B cell (primary cell): ENCODE data around the gene ZCCHC2. TPM values are rescaled to one million over a fixed set of nuclear protein-coding genes. Genes with fewer than 3 reads are reported as not detected.
A peak's percentile ranks its signal among the peaks of the same experiment; 100 is the strongest.

Source experiments
- ATAC-seq: fragments of 200-7000 bp; cut with Tn5 transposase; one replicate; pipeline ENCODE4 v1.10.0; 2021; ENCODE audit warnings: low read depth, mild to moderate bottlenecking, moderate number of reproducible peaks, moderate library complexity
- CTCF ChIA-PET: fragments of 350-600 bp; sonication (Branson Sonifier 250); formaldehyde crosslinking; loops from one replicate; lab custom pipeline; 2021; ENCODE audit warnings: antibody characterized with exemption, inconsistent platforms; lab: Charles Lee
- POLR2A ChIA-PET: fragments of 350-600 bp; sonication (Branson Sonifier 250); formaldehyde crosslinking; loops from one replicate; lab custom pipeline; 2021; ENCODE audit warnings: antibody characterized with exemption; lab: Charles Lee
- DNase-seq: peaks from one replicate; pipeline ENCODE4 v3.0.0; 2013
- H2AFZ ChIP-seq: 2 replicates; pipeline ENCODE4 v1.6.1; 2012; ENCODE audit warnings: mild to moderate bottlenecking, low read depth, low read length; ENCODE audit not compliant: insufficient read depth, poor library complexity, severe bottlenecking
- H3K27ac ChIP-seq, 2 donors: 1 replicate in 1 of 2; 2 replicates in 1 of 2; pipeline ENCODE4 v1.5.1; 2012 to 2013; ENCODE audit warnings: low read length in 2 of 2, mild to moderate bottlenecking in 2 of 2, moderate library complexity in 1 of 2
- H3K27me3 ChIP-seq, 4 experiments: fragments of 200-600 bp in 1 of 4; sonication (generic) in 1 of 4; replicated peaks in 1 of 4; 1 replicate in 2 of 4; 2 replicates in 2 of 4; pipeline versions ENCODE4 v1.6.1 to v1.7.0; 2013 to 2016; ENCODE audit warnings: low read length in 3 of 4, mild to moderate bottlenecking in 2 of 4, mixed read lengths in 1 of 4, moderate library complexity in 1 of 4; ENCODE audit not compliant: insufficient read depth in 4 of 4, control insufficient read depth in 3 of 4; ENCODE audit errors: control extremely low read depth in 1 of 4
- H3K36me3 ChIP-seq, 2 experiments: replicated peaks in 1 of 2; 1 replicate in 1 of 2; 2 replicates in 1 of 2; pipeline versions ENCODE4 v1.6.1 to v1.7.1; 2013; ENCODE audit warnings: low read length in 1 of 2; ENCODE audit not compliant: insufficient read depth in 2 of 2, control insufficient read depth in 1 of 2; ENCODE audit errors: control extremely low read depth in 1 of 2, extremely low read depth in 1 of 2
- H3K4me1 ChIP-seq, 2 donors: fragments of 200-600 bp in 1 of 2; sonication (generic) in 1 of 2; 1 replicate in 1 of 2; 2 replicates in 1 of 2; pipeline versions ENCODE4 v1.5.1 to v1.6.1; 2013 to 2017; ENCODE audit warnings: low read length in 2 of 2; ENCODE audit not compliant: control insufficient read depth in 2 of 2, insufficient read depth in 2 of 2
- H3K4me2 ChIP-seq: replicated peaks from 2 replicates; pipeline ENCODE3; 2012; ENCODE audit warnings: mild to moderate bottlenecking, low read depth, low read length; ENCODE audit not compliant: poor library complexity, severe bottlenecking
- H3K4me3 ChIP-seq, 5 experiments: fragments of 200-600 bp in 1 of 5; sonication (generic) in 1 of 5; 1 replicate in 3 of 5; 2 replicates in 2 of 5; pipeline versions ENCODE4 v1.5.1 to v1.7.0; 2011 to 2016; ENCODE audit warnings: low read length in 4 of 5, mild to moderate bottlenecking in 4 of 5, low read depth in 2 of 5, control low read depth in 1 of 5, moderate library complexity in 1 of 5; ENCODE audit not compliant: insufficient read depth in 1 of 5; ENCODE audit errors: control extremely low read depth in 1 of 5, extremely low read depth in 1 of 5
- H3K79me2 ChIP-seq: fragments of 200-600 bp; sonication (generic); one replicate; pipeline ENCODE4 v1.6.0; 2016; ENCODE audit warnings: low read length; ENCODE audit not compliant: control insufficient read depth, insufficient read depth
- H3K9ac ChIP-seq: fragments of 200-600 bp; sonication (generic); 2 replicates; pipeline ENCODE4 v1.6.1; 2017; ENCODE audit warnings: mild to moderate bottlenecking, low read length, moderate library complexity
- H3K9me3 ChIP-seq, 3 donors: one replicate each; pipeline versions ENCODE4 v1.6.1 to v1.7.1; 2013; ENCODE audit warnings: low read length in 2 of 3; ENCODE audit not compliant: control insufficient read depth in 2 of 3, insufficient read depth in 1 of 3; ENCODE audit errors: control extremely low read depth in 1 of 3
- H4K20me1 ChIP-seq: 2 replicates; pipeline ENCODE4 v1.6.0; 2012; ENCODE audit warnings: mild to moderate bottlenecking, low read length; ENCODE audit not compliant: insufficient read depth, control insufficient read depth, poor library complexity, severe bottlenecking
- H3K27ac Mint-ChIP-seq: one replicate; pipeline ENCODE4 v1.8.0; 2021; ENCODE audit warnings: mixed read lengths
- H3K27me3 Mint-ChIP-seq: one replicate; pipeline ENCODE4 v1.8.0; 2021; ENCODE audit warnings: mixed read lengths
- H3K4me1 Mint-ChIP-seq: one replicate; pipeline ENCODE4 v1.8.0; 2021; ENCODE audit warnings: mixed read lengths
- H3K4me3 Mint-ChIP-seq: one replicate; pipeline ENCODE4 v1.8.0; 2021; ENCODE audit warnings: mixed read lengths
- H3K9me3 Mint-ChIP-seq: one replicate; pipeline ENCODE4 v1.8.0; 2022; ENCODE audit warnings: mixed read lengths; ENCODE audit not compliant: insufficient read depth
- CTCF ChIP-seq: fragments of 200-600 bp; IDR thresholded peaks from one replicate; pipeline ENCODE4 v1.8.0; 2022; ENCODE audit warnings: antibody characterized with exemption, mild to moderate bottlenecking
- EZH2 ChIP-seq: IDR thresholded peaks from 2 replicates; pipeline ENCODE4 v1.6.1; 2012; ENCODE audit warnings: borderline replicate concordance, low read depth, mild to moderate bottlenecking, moderate library complexity, low read length; ENCODE audit not compliant: insufficient read depth, poor library complexity, severe bottlenecking
- WGBS: methylation state at CpG from one replicate; pipeline ENCODE4 v1.1.5; 2013; ENCODE audit warnings: missing lambda C conversion rate; ENCODE audit not compliant: insufficient coverage; 5-methylcytosine and 5-hydroxymethylcytosine counted together
- intact Hi-C: fragments of 100-400 bp; cut with micrococcal nuclease; formaldehyde crosslinking; loops from one replicate; pipeline ENCODE4 v1.10.0; 2022
- polyA plus RNA-seq: library from polyadenylated mRNA; depleted of rRNA; stranded (reverse); fragments of >200 nt; gene quantifications from 2 replicates; pipeline ENCODE4 v1.2.3, GENCODE V29; 2012
- total RNA-seq, 2 donors: library from RNA; stranded (reverse); fragments of 120-200 nt in 1 of 2; gene quantifications; 1 replicate in 1 of 2; 2 replicates in 1 of 2; pipeline versions ENCODE4 v1.2.3 to v1.2.4, GENCODE V29; 2013 to 2022

The ZCCHC2 gene
- total and polyA plus RNA-seq, 2 donors (not counting 1 experiment from before 2014, with no cell fraction given): 24.5 to 53.7 TPM

- DNase-seq: peak; percentile 81
- peaks cover 36% of the 10 kb centered on the region for H3K4me1 Mint-ChIP-seq
These were observed 1.0 kb downstream of the ZCCHC2 start for GRCh38 chr18:62523631-62524439.

More at GRCh38 chr18:62523631-62524439, 1.0 kb downstream of the ZCCHC2 start:
- H3K9ac ChIP-seq: peak overlapping the region; percentile 99
- H2AFZ ChIP-seq: peak overlapping the region; percentile 77
- H3K36me3 ChIP-seq: no peaks in the 10 kb centered on the region
- ChIA-PET CTCF (interaction anchor here (0.6 to 1.0 kb wide), 2 partner anchors 8 to 98 kb away, joined by 3 read pairs; no protein-coding TSS in a partner anchor), POLR2A (interaction anchor here (1.0 to 2.3 kb wide), 3 partner anchors 18 to 337 kb away, joined by 3 to 11 read pairs (median 3); partner anchors contain the start of genes PIGN and RELCH)
- peak overlapping the region; percentile 97 for H3K4me3 Mint-ChIP-seq
- H3K27ac ChIP-seq: peak overlapping the region; percentile 70 to 93
- no peaks in the 10 kb centered on the region for H3K27me3 Mint-ChIP-seq
- no peak for ATAC-seq
- H3K4me3 ChIP-seq: peak overlapping the region; percentile 74 to 88 (median 80)
- under 1% methylated on average over 100 of the region's 100 CpGs for WGBS
- H3K9me3 ChIP-seq: peaks cover 0 to 1% (median 0%) of the 10 kb centered on the region in 3 donors
- peaks cover 47% of the 10 kb centered on the region for H3K79me2 ChIP-seq
- intact Hi-C loops: loop anchor here (1.0 to 10.0 kb wide), 5 partner anchors 60 to 801 kb away; partner anchors contain the start of genes PHLPP1, PIGN and RELCH
- H3K27ac Mint-ChIP-seq: peak overlapping the region; percentile 92
- peak overlapping the region; percentile 78 for H3K4me2 ChIP-seq
- TF ChIP-seq CTCF (no peak), EZH2 (no peak)
- peaks cover 28 to 31% of the 10 kb centered on the region in 2 donors for H3K4me1 ChIP-seq
- no peaks in the 10 kb centered on the region for H4K20me1 ChIP-seq
- no peaks in the 10 kb centered on the region for H3K27me3 ChIP-seq
- H3K9me3 Mint-ChIP-seq: no peaks in the 10 kb centered on the region
